ENCODE results near the gene CFAP100. TPM values are rescaled to one million over a fixed set of nuclear protein-coding genes. Genes with fewer than 3 reads are reported as not detected.

CFAP100 gene
- total RNA-seq, 1 experiment from 2014 or later, result not detected

- no peaks in the 10 kb centered on the region for H3K4me1 ChIP-seq (replicated peaks; ENCODE audit: insufficient read depth)
- no peaks in the 10 kb centered on the region for H3K9me2 ChIP-seq (ENCODE audit: insufficient read depth)
- H3K9me3 ChIP-seq (ENCODE audit: insufficient read depth, low read depth), result no peaks in the 10 kb centered on the region
- H4K20me1 ChIP-seq (ENCODE audit: insufficient read depth), result peaks cover 31% of the 10 kb centered on the region
- intact Hi-C loops (cut with micrococcal nuclease; ENCODE audit: unreplicated experiment), result no loop called here
- CTCF ChIA-PET, result no interaction called here
- H3K4me3 ChIP-seq, result no peak overlapping the region
- POLR2A ChIA-PET (ENCODE audit: unreplicated experiment), result no interaction called here
- H2AFZ ChIP-seq, result no peak overlapping the region
- no peaks in the 10 kb centered on the region for H3F3A ChIP-seq (ENCODE audit: insufficient read depth, low read depth)
- H3K27me3 ChIP-seq (ENCODE audit: insufficient read depth, low read depth), result no peaks in the 10 kb centered on the region
- H3K27ac ChIP-seq, result no peak overlapping the region
- H3K36me3 ChIP-seq (ENCODE audit: low read depth), result peaks cover 45% of the 10 kb centered on the region
- peaks cover 30% of the 10 kb centered on the region; the same call in 1 of the 2 replicates for H3K79me2 ChIP-seq (ENCODE audit: low read depth)
- H3K4me2 ChIP-seq, result no peak overlapping the region
- TF ChIP-seq CTCF (conservative IDR thresholded peaks at IDR 0.05) (no peak), EZH2 (IDR thresholded peaks at IDR 0.05; ENCODE audit: low read depth) (no peak)
- no TSS peak for BruUV-seq (replicated peaks)
- DNase-seq, result no peak
Observed at GRCh38 chr3:126464997-126465396, 70.3 kb downstream of the CFAP100 start.

DNA sequence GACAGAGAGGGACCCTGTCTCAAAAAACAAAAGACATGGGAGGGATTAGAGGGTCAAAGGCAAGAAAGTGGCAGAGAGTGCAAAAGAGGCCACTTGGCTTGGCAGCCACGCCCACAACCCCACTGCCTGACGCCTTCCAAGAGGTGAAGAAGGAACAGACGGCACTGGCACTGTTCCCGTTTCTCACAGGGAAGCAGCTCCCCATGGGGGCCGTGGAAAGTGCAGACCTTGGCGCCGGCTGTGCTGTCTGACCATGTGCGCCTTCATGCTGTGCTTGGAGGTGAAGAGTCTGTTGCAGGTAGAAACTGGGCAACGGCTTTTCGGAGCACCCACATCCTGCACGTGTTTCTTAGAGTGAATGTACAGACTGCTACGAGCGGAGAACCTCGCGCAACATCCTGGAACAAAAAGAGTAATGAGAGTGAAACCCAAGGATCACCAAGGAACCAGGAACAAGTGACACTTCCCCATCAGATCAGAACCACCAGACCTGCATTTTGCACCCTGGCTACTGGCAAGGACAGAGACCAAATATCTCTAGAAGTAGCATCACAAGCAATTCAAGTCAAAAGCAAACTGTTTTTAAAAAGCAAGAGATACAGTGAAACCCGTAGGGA is 71.3 kb downstream of the CFAP100 start:
- CTCF ChIA-PET, result no interaction called here
- POLR2A ChIA-PET (ENCODE audit: unreplicated experiment), result no interaction called here
- H3K4me3 ChIP-seq, result no peak overlapping the region
- no peaks in the 10 kb centered on the region for H3K27me3 ChIP-seq (ENCODE audit: insufficient read depth, low read depth)
- no peak overlapping the region for H3K27ac ChIP-seq
- peaks cover 31% of the 10 kb centered on the region for H4K20me1 ChIP-seq (ENCODE audit: insufficient read depth)
- TF ChIP-seq EZH2 (IDR thresholded peaks at IDR 0.05; ENCODE audit: low read depth) (no peak), CTCF (conservative IDR thresholded peaks at IDR 0.05) (no peak)
- no peak overlapping the region for H3K4me2 ChIP-seq
- H2AFZ ChIP-seq, result no peak overlapping the region
- no peaks in the 10 kb centered on the region for H3F3A ChIP-seq (ENCODE audit: insufficient read depth, low read depth)
- peaks cover 48% of the 10 kb centered on the region for H3K36me3 ChIP-seq (ENCODE audit: low read depth)
- BruUV-seq (replicated peaks), result no TSS peak
- H3K79me2 ChIP-seq (ENCODE audit: low read depth), result peaks cover 41% of the 10 kb centered on the region
- H3K9me2 ChIP-seq (ENCODE audit: insufficient read depth), result no peaks in the 10 kb centered on the region
- no peaks in the 10 kb centered on the region for H3K4me1 ChIP-seq (replicated peaks; ENCODE audit: insufficient read depth)
- intact Hi-C loops (cut with micrococcal nuclease; ENCODE audit: unreplicated experiment), result no loop called here
- no peaks in the 10 kb centered on the region for H3K9me3 ChIP-seq (ENCODE audit: insufficient read depth, low read depth)
- DNase-seq, result no peak

- ChIA-PET POLR2A (ENCODE audit: unreplicated experiment) (no interaction called here), CTCF (no interaction called here)
- Histone ChIP-seq H3K9me2 (ENCODE audit: insufficient read depth) (no peaks in the 10 kb centered on the region), H4K20me1 (ENCODE audit: insufficient read depth) (peaks cover 37% of the 10 kb centered on the region), H3K27ac (no peak overlapping the region), H3K79me2 (ENCODE audit: low read depth) (peaks cover 51% of the 10 kb centered on the region), H2AFZ (no peak overlapping the region), H3F3A (ENCODE audit: insufficient read depth, low read depth) (peaks cover 5% of the 10 kb centered on the region; the same call in 1 of the 2 replicates), H3K27me3 (ENCODE audit: insufficient read depth, low read depth) (no peaks in the 10 kb centered on the region), H3K4me1 (replicated peaks; ENCODE audit: insufficient read depth) (peaks cover 10% of the 10 kb centered on the region), H3K4me3 (no peak overlapping the region), H3K4me2 (no peak overlapping the region), H3K36me3 (ENCODE audit: low read depth) (peaks cover 49% of the 10 kb centered on the region), H3K9me3 (ENCODE audit: insufficient read depth, low read depth) (no peaks in the 10 kb centered on the region)
- no peak for TF ChIP-seq CTCF (conservative IDR thresholded peaks at IDR 0.05)
- TF ChIP-seq EZH2 (IDR thresholded peaks at IDR 0.05; ENCODE audit: low read depth), result no peak
- no TSS peak for BruUV-seq (replicated peaks)
- no peak for DNase-seq
- intact Hi-C loops (cut with micrococcal nuclease; ENCODE audit: unreplicated experiment), result no loop called here
Observed at GRCh38 chr3:126466886-126467610, 72.3 kb downstream of the CFAP100 start.

Measured in PC-9 (cell line).